Endothelial cell of umbilical vein (primary cell): ENCODE measurements around the gene ARID1B.

Experiments
- MYC ChIP-seq: IDR thresholded peaks from one replicate; pipeline ENCODE4 v1.6.1; 2011; ENCODE audit warnings: mild to moderate bottlenecking, low read depth, low read length
- POLR2A ChIP-seq: IDR thresholded peaks from 2 replicates; pipeline ENCODE4 v1.6.1; 2012; ENCODE audit warnings: low read depth, mild to moderate bottlenecking, control low read depth, low read length
- POLR2AphosphoS5 ChIP-seq: IDR thresholded peaks from 2 replicates; pipeline ENCODE4 v1.6.1; 2012; ENCODE audit warnings: low read depth, mild to moderate bottlenecking, control low read depth, low read length, moderate library complexity; ENCODE audit not compliant: insufficient read depth
- TF ChIP-seq, protein P1 (sequence below): IDR thresholded peaks from 2 replicates; pipeline ENCODE4 v1.6.1; 2011; ENCODE audit not compliant: insufficient read depth, insufficient read length
- TF ChIP-seq, protein P2 (sequence below), 2 donors: IDR thresholded peaks; 1 replicate in 1 of 2; 2 replicates in 1 of 2; pipeline ENCODE4 v1.5.1; 2011; ENCODE audit warnings: low read length in 2 of 2, mild to moderate bottlenecking in 2 of 2, moderate library complexity in 2 of 2, control low read depth in 1 of 2, inconsistent platforms in 1 of 2, low read depth in 1 of 2; ENCODE audit not compliant: insufficient read depth in 1 of 2; ENCODE audit errors: extremely low read depth in 1 of 2

DNA sequence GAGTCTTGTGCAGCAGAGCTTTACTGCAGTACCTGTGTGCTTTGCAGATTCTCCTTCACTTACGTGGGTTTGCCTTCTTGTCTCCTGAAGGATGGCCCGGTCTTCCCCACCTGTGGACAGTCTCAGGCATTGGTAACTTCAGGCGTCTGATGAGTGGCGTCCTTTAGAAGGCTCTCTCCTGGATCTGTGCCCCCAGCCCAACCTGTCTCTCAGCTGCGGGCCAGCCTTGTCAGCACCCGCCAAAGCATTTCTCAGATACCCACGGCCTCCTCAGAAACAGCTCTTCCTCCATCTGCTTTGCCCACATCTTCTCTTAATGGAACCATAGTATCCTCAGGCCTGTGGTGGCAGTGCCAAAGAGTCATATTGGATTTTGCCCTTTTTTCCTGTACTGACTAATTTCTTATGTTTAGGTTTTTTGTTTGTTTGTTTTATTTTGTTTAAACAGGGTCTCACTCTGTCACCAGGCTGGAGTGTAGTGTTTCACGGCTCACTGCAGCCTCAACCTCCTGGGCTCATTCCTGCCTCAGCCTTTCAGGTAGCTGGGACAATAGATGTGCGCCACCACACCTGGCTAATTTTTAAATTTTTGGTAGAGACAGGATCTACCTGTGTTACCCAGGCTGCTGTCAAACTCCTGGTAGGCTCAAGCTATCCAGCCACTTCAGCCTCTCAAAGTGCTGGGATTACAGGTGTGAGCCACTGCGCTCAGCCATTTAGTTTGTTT lies 96.6 kb downstream of the ARID1B start:
- no peak for TF ChIP-seq POLR2A
- no peak for TF ChIP-seq POLR2AphosphoS5
- TF ChIP-seq, protein P1, sequence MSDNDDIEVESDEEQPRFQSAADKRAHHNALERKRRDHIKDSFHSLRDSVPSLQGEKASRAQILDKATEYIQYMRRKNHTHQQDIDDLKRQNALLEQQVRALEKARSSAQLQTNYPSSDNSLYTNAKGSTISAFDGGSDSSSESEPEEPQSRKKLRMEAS: no peak
- TF ChIP-seq, protein P2, sequence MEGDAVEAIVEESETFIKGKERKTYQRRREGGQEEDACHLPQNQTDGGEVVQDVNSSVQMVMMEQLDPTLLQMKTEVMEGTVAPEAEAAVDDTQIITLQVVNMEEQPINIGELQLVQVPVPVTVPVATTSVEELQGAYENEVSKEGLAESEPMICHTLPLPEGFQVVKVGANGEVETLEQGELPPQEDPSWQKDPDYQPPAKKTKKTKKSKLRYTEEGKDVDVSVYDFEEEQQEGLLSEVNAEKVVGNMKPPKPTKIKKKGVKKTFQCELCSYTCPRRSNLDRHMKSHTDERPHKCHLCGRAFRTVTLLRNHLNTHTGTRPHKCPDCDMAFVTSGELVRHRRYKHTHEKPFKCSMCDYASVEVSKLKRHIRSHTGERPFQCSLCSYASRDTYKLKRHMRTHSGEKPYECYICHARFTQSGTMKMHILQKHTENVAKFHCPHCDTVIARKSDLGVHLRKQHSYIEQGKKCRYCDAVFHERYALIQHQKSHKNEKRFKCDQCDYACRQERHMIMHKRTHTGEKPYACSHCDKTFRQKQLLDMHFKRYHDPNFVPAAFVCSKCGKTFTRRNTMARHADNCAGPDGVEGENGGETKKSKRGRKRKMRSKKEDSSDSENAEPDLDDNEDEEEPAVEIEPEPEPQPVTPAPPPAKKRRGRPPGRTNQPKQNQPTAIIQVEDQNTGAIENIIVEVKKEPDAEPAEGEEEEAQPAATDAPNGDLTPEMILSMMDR (IDR thresholded peaks at IDR 0.05; ENCODE audit: extremely low read depth in 1 of 2, insufficient read depth in 1 of 2, low read depth in 1 of 2, low read length in 2 of 2): no peak
- no peak for TF ChIP-seq MYC
